AG10803 (cell line): Measurements from ENCODE around the gene VAV2.
"Not testable (repeated sequence)": the region's sequence is repeated elsewhere in the genome, so short reads cannot be mapped to it uniquely, and the experiment has no call there.

Experiments
- DNase-seq: peaks from one replicate; pipeline ENCODE4 v3.0.0; 2010; ENCODE audit warnings: low read depth
- H3K4me3 ChIP-seq: 2 replicates; pipeline ENCODE4 v1.5.1; 2011; ENCODE audit warnings: mild to moderate bottlenecking, low read length, control low read depth
- TF ChIP-seq, protein P1 (sequence below): conservative IDR thresholded peaks from 2 replicates; pipeline ENCODE4 v1.5.1; 2011; ENCODE audit warnings: mild to moderate bottlenecking, low read length, control low read depth, inconsistent platforms

The VAV2 gene

GRCh38 chr9:133905493-133905892, 86.6 kb downstream of the VAV2 start:
- no peak for DNase-seq
- TF ChIP-seq, protein P1, sequence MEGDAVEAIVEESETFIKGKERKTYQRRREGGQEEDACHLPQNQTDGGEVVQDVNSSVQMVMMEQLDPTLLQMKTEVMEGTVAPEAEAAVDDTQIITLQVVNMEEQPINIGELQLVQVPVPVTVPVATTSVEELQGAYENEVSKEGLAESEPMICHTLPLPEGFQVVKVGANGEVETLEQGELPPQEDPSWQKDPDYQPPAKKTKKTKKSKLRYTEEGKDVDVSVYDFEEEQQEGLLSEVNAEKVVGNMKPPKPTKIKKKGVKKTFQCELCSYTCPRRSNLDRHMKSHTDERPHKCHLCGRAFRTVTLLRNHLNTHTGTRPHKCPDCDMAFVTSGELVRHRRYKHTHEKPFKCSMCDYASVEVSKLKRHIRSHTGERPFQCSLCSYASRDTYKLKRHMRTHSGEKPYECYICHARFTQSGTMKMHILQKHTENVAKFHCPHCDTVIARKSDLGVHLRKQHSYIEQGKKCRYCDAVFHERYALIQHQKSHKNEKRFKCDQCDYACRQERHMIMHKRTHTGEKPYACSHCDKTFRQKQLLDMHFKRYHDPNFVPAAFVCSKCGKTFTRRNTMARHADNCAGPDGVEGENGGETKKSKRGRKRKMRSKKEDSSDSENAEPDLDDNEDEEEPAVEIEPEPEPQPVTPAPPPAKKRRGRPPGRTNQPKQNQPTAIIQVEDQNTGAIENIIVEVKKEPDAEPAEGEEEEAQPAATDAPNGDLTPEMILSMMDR = no peak

GRCh38 chr9:133904346-133905090, 87.6 kb downstream of the VAV2 start:
- no peak overlapping the region for H3K4me3 ChIP-seq
- no peak for DNase-seq
- TF ChIP-seq, protein P1 = no peak

More at GRCh38 chr9:133905493-133905892, 86.6 kb downstream of the VAV2 start:
- H3K4me3 ChIP-seq = no peak overlapping the region

- H3K4me3 ChIP-seq = no peak overlapping the region
- DNase-seq = no peak
- TF ChIP-seq, protein P1 = no peak
These were observed 90.8 kb downstream of the VAV2 start for GRCh38 chr9:133901184-133901835.

GRCh38 chr9:133897675-133898074, 94.4 kb downstream of the VAV2 start:
- TF ChIP-seq, protein P1 = no peak
- DNase-seq = peak; percentile 71
- H3K4me3 ChIP-seq = no peak overlapping the region

DNA sequence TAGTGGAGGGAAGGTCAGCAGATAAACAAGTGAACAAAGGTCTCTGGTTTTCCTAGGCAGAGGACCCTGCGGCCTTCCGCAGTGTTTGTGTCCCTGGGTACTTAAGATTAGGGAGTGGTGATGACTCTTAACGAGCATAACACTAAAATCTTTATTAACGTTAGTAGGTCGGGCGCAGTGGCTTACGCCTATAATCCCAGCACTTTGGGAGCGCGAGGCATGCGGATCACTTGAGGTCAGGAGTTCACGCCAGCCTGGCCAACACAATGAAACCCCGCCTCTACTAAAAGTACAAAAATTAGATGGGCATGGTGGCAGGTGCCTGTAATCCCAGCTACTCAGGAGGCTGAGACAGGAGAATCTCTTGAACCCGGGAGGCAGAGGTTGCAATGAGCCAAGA, 96.1 kb downstream of the VAV2 start:
- DNase-seq, H3K4me3 ChIP-seq: not testable (repeated sequence)

DNA sequence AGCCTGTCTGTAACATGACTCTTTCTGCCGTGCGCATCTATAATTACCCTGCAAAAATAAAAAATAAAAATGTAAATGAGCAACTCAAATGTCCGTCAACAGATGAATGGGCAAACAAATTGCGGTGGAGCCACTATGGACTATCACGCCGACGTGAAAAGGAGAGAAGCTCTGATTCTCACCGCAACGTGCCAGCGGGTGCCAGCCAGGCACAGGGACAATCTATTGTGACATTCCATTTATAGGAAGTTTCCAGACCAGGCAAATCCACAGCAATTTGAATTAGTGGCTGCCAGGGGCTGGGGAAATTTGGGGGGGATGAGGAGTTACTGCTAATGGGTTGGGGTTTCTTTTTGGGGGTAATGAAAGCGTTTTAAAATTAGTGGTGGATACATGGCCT, 96.8 kb downstream of the VAV2 start:
- DNase-seq = no peak
- H3K4me3 ChIP-seq = no peak overlapping the region
- TF ChIP-seq, protein P1 = no peak

- H3K4me3 ChIP-seq = no peak overlapping the region
- no peak for DNase-seq
- TF ChIP-seq, protein P1 = no peak
These were observed 97.5 kb downstream of the VAV2 start for GRCh38 chr9:133894377-133895321.
